OCI-LY7 (cell line): ENCODE results near the gene USP4.

Source experiments
- CTCF ChIP-seq: fragments of 200-600 bp; sonication (generic); conservative IDR thresholded peaks from 2 replicates; pipeline ENCODE4 v1.5.1; 2014; ENCODE audit warnings: mild to moderate bottlenecking, antibody characterized with exemption, low read length, moderate library complexity, mixed read lengths
- EZH2phosphoT487 ChIP-seq: fragments of 200-600 bp; sonication (generic); IDR thresholded peaks from 2 replicates; pipeline ENCODE4 v1.6.1; 2018; ENCODE audit warnings: low read depth, borderline replicate concordance, mild to moderate bottlenecking, mixed run types, antibody characterized with exemption, low read length, moderate library complexity, mixed read lengths

DNA sequence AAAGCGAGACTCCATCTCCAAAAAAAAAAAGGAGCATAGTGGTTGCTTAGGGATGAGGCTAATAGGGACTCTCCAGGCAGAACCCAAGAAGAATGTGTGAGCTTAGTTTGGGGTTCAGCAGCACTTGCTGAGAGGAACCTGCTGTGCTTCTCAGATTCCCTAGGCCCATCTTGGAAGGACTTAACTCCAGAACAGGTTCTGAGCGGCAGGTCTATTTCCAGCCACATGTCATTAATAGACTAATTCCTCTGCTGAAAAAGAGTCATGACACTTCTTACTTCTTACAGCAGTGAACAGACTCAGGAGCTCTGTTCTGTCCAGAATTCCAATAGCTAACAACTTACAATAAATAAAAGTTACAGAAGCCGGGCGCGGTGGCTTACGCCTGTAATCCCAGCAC lies 49.4 kb upstream of the USP4 start:
- TF ChIP-seq CTCF (no peak), EZH2phosphoT487 (no peak)
